NOMO-1 treated with DMSO at 0.1 percent for 48 hours (cell line): ENCODE data around the gene PRSS22.
A peak's percentile ranks its signal among the peaks of the same experiment; 100 is the strongest.

Source experiments
- DNase-seq: peaks from one replicate; lab custom pipeline; 2025; ENCODE audit not compliant: unreplicated experiment; lab: John Stamatoyannopoulos, UW

The PRSS22 gene

GRCh38 chr16:2816751-2817339 lies 41.1 kb downstream of the PRSS22 start, which contains the start of gene PRSS21:
TSS of gene PRSS21 (plus strand) at chr16:2817237. CDS start at chr16:2817269, 32 bp downstream.
- peak; percentile 33 for DNase-seq

GRCh38 chr16:2815299-2815771 lies 42.6 kb downstream of the PRSS22 start:
- DNase-seq, result no peak

GRCh38 chr16:2814551-2815298 lies 43.2 kb downstream of the PRSS22 start:
- no peak for DNase-seq

- DNase-seq, result no peak
Measured at GRCh38 chr16:2813771-2814221, 44.2 kb downstream of the PRSS22 start.

GRCh38 chr16:2811703-2812471 lies 46.1 kb downstream of the PRSS22 start:
- DNase-seq, result no peak

DNA sequence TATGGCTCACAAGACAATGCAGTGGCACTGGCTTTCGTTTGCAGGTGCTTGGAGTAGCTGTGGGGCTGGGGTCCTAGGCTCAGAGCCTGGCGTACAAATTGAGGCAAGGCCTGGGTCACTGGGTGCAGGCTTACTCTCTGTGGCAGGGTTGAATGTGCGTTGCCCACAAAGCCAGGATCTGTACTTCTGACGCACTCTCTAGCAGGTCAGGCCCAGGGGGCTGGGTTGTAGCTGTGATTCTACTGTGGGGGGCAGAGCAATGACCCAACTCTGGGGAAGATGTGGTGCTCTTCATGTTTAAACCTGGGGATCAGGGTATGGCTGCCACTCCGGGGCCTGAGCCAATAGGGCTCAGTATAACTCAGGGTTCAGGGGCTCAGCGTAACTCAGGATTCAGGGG lies 47.3 kb downstream of the PRSS22 start:
- DNase-seq, result no peak

GRCh38 chr16:2809149-2809760 lies 48.7 kb downstream of the PRSS22 start:
- no peak for DNase-seq

DNA sequence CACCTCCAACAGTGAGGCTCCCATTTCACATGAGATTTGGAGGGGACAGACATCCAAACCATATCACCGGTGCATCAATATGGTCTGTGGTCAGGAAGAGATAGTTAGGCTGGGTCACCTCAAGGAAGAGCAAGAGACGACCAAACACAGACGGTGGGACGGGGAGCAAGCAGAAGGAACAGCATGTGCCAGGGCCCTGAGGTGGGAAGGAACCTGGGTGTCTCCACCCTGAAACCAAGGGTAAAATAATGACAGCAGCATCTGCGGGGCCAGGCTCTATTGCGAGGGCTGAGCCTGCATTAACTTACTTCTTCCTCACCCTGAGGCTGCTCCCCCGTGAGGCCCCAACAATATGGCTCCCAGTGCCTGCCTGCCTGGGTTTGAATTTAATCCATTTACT lies 49.8 kb downstream of the PRSS22 start:
- DNase-seq, result no peak

GRCh38 chr16:2806286-2806685 lies 51.7 kb downstream of the PRSS22 start:
- no peak for DNase-seq

GRCh38 chr16:2804728-2805127 lies 53.2 kb downstream of the PRSS22 start:
- no peak for DNase-seq

DNA sequence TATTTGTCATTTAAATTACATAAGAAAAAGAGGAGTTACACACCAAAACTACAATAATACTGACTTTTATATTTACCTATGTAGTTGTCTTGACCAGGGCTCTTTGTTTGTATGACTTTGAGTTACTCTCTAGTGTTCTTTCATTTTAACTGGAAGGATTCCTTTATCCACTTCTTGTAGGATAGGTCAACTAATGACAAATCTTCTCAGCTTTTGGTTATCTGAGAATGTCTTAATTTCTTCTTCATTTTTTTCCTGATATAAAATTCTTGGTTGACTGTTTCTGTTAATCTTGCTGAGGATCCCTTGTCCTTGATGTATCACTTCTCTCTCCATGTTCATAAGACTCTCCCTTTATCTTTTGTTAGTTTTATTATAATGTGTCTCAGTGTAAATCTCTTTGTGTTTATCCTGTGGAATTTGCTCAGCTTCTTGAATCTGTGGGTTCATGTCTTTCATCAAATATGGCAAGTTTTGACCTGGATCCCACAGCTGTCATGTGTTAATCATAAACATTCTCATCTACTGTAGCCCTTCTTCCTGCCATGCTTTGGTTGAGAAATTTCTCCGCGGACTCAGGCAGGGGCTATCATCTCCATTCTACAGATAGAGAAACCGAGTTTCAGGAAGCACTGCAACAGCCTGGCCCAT lies 54.3 kb downstream of the PRSS22 start:
- DNase-seq, result no peak
